ENCODE data around the gene CFAP299. TPM values are rescaled to one million over a fixed set of nuclear protein-coding genes. Genes with fewer than 3 reads are reported as not detected.

Gene CFAP299
- polyA plus RNA-seq, 2 donors, result not detected

DNA sequence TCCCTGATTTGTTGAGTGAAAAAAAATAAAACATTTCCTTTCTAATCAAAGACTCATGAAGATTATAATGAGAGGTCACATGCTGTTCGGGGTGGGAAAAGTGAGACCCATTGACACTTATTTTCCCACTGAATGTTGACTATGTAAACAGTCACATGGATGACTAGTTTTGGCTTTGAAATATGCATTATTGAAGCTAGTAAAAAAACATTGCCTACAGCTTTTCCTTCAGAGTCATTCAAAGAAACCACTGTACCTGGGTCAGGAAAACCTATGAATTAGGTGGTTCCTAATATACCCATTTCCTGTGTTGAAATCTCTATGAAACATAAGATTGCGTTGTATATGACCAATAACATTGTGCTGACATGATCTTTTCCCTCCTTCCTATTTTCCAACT is 251.2 kb downstream of the CFAP299 start:
- 67 to 76% methylated on average over 2 of the region's 2 CpGs for WGBS, 2 donors
- H3K27me3 ChIP-seq (ENCODE audit: control insufficient read depth in 1 of 2, insufficient read depth in 2 of 2, low read length in 2 of 2), result peaks cover 0 to 3% of the 10 kb centered on the region in 2 donors

DNA sequence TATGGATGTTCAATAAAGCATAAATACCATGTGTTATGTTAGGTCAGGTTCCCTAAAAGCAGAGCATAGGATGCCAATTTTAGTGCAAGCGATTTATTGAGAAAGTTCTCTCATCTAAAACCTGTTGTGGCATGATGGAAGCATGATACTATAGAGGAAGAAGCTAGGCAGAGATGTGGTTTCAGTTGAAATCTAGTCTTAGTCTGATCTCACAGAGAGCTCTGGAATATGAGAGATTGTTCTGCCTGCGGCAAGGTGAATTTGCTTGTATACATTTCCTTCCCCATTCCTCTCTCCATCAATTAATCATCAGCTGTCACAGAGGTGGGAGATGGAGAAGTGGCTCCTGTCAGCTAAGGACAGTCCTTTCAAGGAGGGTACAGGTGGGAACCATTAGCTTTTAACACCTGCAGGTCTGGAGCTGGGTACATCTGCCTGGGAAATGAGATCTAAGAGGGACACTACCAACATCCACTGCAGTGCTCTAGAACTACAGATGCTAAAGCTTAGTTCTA is 252.4 kb downstream of the CFAP299 start:
- Histone ChIP-seq H3K27ac (ENCODE audit: low read depth in 2 of 2, low read length in 1 of 2) (no peak overlapping the region), H3K4me3 (ENCODE audit: low read depth in 1 of 2, low read length in 2 of 2) (no peak overlapping the region), H3K36me3 (ENCODE audit: control insufficient read depth in 2 of 2, insufficient read depth in 2 of 2, low read length in 1 of 2) (no peaks in the 10 kb centered on the region), H3K27me3 (ENCODE audit: control insufficient read depth in 1 of 2, insufficient read depth in 2 of 2, low read length in 2 of 2) (peaks cover 0 to 3% of the 10 kb centered on the region in 2 donors), H3K9me3 (ENCODE audit: control insufficient read depth in 2 of 2, insufficient read depth in 1 of 2, low read depth in 1 of 2, low read length in 1 of 2) (no peaks in the 10 kb centered on the region), H3K4me1 (ENCODE audit: control insufficient read depth in 2 of 2, insufficient read depth in 2 of 2, low read length in 1 of 2) (no peaks in the 10 kb centered on the region)
- WGBS, 2 donors, result 41 to 45% methylated on average over 2 of the region's 2 CpGs

More for the DNA sequence above, 251.2 kb downstream of the CFAP299 start:
- no peak overlapping the region for H3K4me3 ChIP-seq (ENCODE audit: low read depth in 1 of 2, low read length in 2 of 2)
- no peak overlapping the region for H3K27ac ChIP-seq (ENCODE audit: low read depth in 2 of 2, low read length in 1 of 2)
- no peaks in the 10 kb centered on the region for H3K9me3 ChIP-seq (ENCODE audit: control insufficient read depth in 2 of 2, insufficient read depth in 1 of 2, low read depth in 1 of 2, low read length in 1 of 2)
- no peaks in the 10 kb centered on the region for H3K4me1 ChIP-seq (ENCODE audit: control insufficient read depth in 2 of 2, insufficient read depth in 2 of 2, low read length in 1 of 2)
- H3K36me3 ChIP-seq (ENCODE audit: control insufficient read depth in 2 of 2, insufficient read depth in 2 of 2, low read length in 1 of 2), result no peaks in the 10 kb centered on the region

- no peaks in the 10 kb centered on the region for H3K4me1 ChIP-seq (ENCODE audit: control insufficient read depth in 2 of 2, insufficient read depth in 2 of 2, low read length in 1 of 2)
- no peaks in the 10 kb centered on the region for H3K9me3 ChIP-seq (ENCODE audit: control insufficient read depth in 2 of 2, insufficient read depth in 1 of 2, low read depth in 1 of 2, low read length in 1 of 2)
- H3K4me3 ChIP-seq (ENCODE audit: low read depth in 1 of 2, low read length in 2 of 2), result no peak overlapping the region
- 47 to 51% methylated on average over 2 of the region's 2 CpGs for WGBS, 2 donors
- H3K27ac ChIP-seq (ENCODE audit: low read depth in 2 of 2, low read length in 1 of 2), result no peak overlapping the region
- H3K27me3 ChIP-seq (ENCODE audit: control insufficient read depth in 1 of 2, insufficient read depth in 2 of 2, low read length in 2 of 2), result peaks cover 0 to 2% of the 10 kb centered on the region in 2 donors
- no peaks in the 10 kb centered on the region for H3K36me3 ChIP-seq (ENCODE audit: control insufficient read depth in 2 of 2, insufficient read depth in 2 of 2, low read length in 1 of 2)
Measured at GRCh38 chr4:80592950-80593349, 257.4 kb downstream of the CFAP299 start.

- H3K9me3 ChIP-seq (ENCODE audit: control insufficient read depth in 2 of 2, insufficient read depth in 1 of 2, low read depth in 1 of 2, low read length in 1 of 2), result no peaks in the 10 kb centered on the region
- WGBS, 2 donors, result 85 to 93% methylated on average over 2 of the region's 2 CpGs
- H3K27me3 ChIP-seq (ENCODE audit: control insufficient read depth in 1 of 2, insufficient read depth in 2 of 2, low read length in 2 of 2), result no peaks in the 10 kb centered on the region
- H3K27ac ChIP-seq (ENCODE audit: low read depth in 2 of 2, low read length in 1 of 2), result no peak overlapping the region
- no peak overlapping the region for H3K4me3 ChIP-seq (ENCODE audit: low read depth in 1 of 2, low read length in 2 of 2)
- no peaks in the 10 kb centered on the region for H3K4me1 ChIP-seq (ENCODE audit: control insufficient read depth in 2 of 2, insufficient read depth in 2 of 2, low read length in 1 of 2)
- H3K36me3 ChIP-seq (ENCODE audit: control insufficient read depth in 2 of 2, insufficient read depth in 2 of 2, low read length in 1 of 2), result no peaks in the 10 kb centered on the region
Measured at GRCh38 chr4:80594701-80595100, 259.2 kb downstream of the CFAP299 start.

GRCh38 chr4:80608281-80608980 is 272.9 kb downstream of the CFAP299 start:
- Histone ChIP-seq H3K27ac (ENCODE audit: low read depth in 2 of 2, low read length in 1 of 2) (no peak overlapping the region), H3K27me3 (ENCODE audit: control insufficient read depth in 1 of 2, insufficient read depth in 2 of 2, low read length in 2 of 2) (no peaks in the 10 kb centered on the region), H3K4me1 (ENCODE audit: control insufficient read depth in 2 of 2, insufficient read depth in 2 of 2, low read length in 1 of 2) (no peaks in the 10 kb centered on the region), H3K4me3 (ENCODE audit: low read depth in 1 of 2, low read length in 2 of 2) (no peak overlapping the region), H3K36me3 (ENCODE audit: control insufficient read depth in 2 of 2, insufficient read depth in 2 of 2, low read length in 1 of 2) (no peaks in the 10 kb centered on the region), H3K9me3 (ENCODE audit: control insufficient read depth in 2 of 2, insufficient read depth in 1 of 2, low read depth in 1 of 2, low read length in 1 of 2) (no peaks in the 10 kb centered on the region)
- 68 to 78% methylated on average over 3 of the region's 3 CpGs for WGBS, 2 donors

DNA sequence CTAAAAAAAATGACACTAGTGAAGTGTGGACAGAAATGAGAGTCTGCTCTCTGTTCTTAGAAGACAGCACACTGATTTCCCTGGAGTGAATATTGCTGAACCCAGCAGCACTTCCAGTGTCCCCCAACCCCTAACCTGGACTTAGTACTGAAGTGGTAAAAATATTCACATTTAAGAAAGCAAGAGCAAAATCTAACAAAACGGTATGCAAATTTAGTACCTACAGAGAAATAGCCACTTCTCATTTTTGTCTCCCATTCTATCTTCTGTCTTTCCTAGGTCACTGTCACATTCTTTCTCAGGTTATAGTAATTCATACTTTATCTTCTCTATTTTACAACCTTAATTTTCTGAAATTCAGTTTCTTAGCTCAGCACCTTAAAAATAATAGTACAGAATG is 274.7 kb downstream of the CFAP299 start:
- WGBS, 2 donors, result 77 to 89% methylated on average over 1 of the region's 1 CpG

DNA sequence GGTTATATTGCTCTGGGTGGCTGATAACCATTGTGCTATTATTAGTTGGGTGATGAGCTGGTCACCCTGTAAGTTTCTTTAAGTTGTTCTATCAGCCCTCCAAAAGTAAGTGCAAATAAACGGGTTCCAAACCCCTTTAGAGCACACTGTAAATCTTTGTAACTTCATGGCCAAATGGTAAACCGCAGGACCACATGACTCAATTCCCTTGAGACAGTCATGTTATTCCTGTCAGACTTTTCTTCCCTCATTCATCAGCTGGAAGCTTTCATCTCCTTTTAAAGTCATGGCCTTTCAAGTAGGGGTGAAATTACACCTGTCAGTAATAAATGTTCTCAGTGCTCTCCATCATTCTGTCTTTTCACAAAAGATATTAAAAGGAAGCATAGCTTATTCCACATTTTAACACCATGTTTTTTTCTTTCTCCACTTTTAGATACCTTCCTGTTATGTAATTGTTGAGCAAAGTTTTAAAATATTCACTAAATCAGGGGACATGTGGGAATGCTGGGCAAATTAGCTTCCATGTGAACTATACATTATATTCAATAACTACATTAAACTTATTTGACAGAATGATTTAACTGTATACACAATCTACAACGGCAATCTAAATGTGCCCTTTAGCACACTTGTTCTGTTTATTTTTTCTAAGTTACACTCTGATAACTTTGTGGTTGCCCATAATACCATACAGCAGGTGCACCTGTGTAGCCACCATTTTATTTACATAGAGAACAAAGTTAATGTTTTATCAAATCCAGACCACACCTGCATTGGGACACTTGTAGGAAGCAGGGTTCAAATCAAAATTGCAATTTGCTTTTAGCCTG is 275.5 kb downstream of the CFAP299 start:
- Histone ChIP-seq H3K36me3 (ENCODE audit: control insufficient read depth in 2 of 2, insufficient read depth in 2 of 2, low read length in 1 of 2) (no peaks in the 10 kb centered on the region), H3K9me3 (ENCODE audit: control insufficient read depth in 2 of 2, insufficient read depth in 1 of 2, low read depth in 1 of 2, low read length in 1 of 2) (no peaks in the 10 kb centered on the region), H3K4me1 (ENCODE audit: control insufficient read depth in 2 of 2, insufficient read depth in 2 of 2, low read length in 1 of 2) (no peaks in the 10 kb centered on the region), H3K27me3 (ENCODE audit: control insufficient read depth in 1 of 2, insufficient read depth in 2 of 2, low read length in 2 of 2) (no peaks in the 10 kb centered on the region), H3K4me3 (ENCODE audit: low read depth in 1 of 2, low read length in 2 of 2) (no peak overlapping the region), H3K27ac (ENCODE audit: low read depth in 2 of 2, low read length in 1 of 2) (no peak overlapping the region)
- WGBS, 2 donors, result 20 to 23% methylated on average over 3 of the region's 3 CpGs

More for the DNA sequence above, 274.7 kb downstream of the CFAP299 start:
- Histone ChIP-seq H3K27ac (ENCODE audit: low read depth in 2 of 2, low read length in 1 of 2) (no peak overlapping the region), H3K27me3 (ENCODE audit: control insufficient read depth in 1 of 2, insufficient read depth in 2 of 2, low read length in 2 of 2) (no peaks in the 10 kb centered on the region), H3K36me3 (ENCODE audit: control insufficient read depth in 2 of 2, insufficient read depth in 2 of 2, low read length in 1 of 2) (no peaks in the 10 kb centered on the region), H3K4me1 (ENCODE audit: control insufficient read depth in 2 of 2, insufficient read depth in 2 of 2, low read length in 1 of 2) (no peaks in the 10 kb centered on the region), H3K4me3 (ENCODE audit: low read depth in 1 of 2, low read length in 2 of 2) (no peak overlapping the region), H3K9me3 (ENCODE audit: control insufficient read depth in 2 of 2, insufficient read depth in 1 of 2, low read depth in 1 of 2, low read length in 1 of 2) (no peaks in the 10 kb centered on the region)

DNA sequence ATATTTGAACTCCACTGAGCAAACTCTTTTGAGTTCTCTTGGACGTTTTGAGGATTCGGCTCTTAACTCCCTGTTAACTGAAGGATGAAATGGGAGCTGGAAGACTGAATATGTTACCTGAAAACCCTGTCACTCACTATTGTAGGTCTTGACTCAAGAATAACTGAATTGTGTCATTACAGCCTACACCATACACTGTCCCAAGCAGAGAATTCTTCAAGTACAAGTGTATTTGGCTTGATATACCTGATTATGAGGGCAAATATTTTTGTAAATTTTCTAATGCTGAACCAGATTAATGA is 276.1 kb downstream of the CFAP299 start:
- Histone ChIP-seq H3K27ac (ENCODE audit: low read depth in 2 of 2, low read length in 1 of 2) (no peak overlapping the region), H3K4me3 (ENCODE audit: low read depth in 1 of 2, low read length in 2 of 2) (no peak overlapping the region), H3K9me3 (ENCODE audit: control insufficient read depth in 2 of 2, insufficient read depth in 1 of 2, low read depth in 1 of 2, low read length in 1 of 2) (no peaks in the 10 kb centered on the region), H3K27me3 (ENCODE audit: control insufficient read depth in 1 of 2, insufficient read depth in 2 of 2, low read length in 2 of 2) (no peaks in the 10 kb centered on the region), H3K4me1 (ENCODE audit: control insufficient read depth in 2 of 2, insufficient read depth in 2 of 2, low read length in 1 of 2) (no peaks in the 10 kb centered on the region), H3K36me3 (ENCODE audit: control insufficient read depth in 2 of 2, insufficient read depth in 2 of 2, low read length in 1 of 2) (no peaks in the 10 kb centered on the region)
- 57 to 69% methylated on average over 2 of the region's 2 CpGs for WGBS, 2 donors

DNA sequence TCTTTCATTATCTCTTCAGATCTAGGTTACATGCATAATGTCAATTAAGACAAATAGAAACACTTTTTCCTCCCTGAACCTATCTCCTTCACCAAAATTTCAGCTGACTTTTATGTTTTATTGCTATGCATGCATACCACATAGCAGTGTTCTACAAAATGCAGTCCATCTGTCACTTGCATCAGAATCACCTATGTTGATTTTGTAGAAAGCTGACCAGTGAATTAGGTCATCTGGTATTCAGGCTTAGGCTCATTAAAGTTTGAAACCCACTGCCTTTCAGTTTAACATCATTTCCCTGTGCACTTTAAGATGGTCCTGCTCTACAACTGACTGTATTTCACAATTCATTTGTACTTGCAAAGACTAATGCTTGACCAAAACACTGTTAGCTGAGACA is 277.9 kb downstream of the CFAP299 start:
- no peaks in the 10 kb centered on the region for H3K4me1 ChIP-seq (ENCODE audit: control insufficient read depth in 2 of 2, insufficient read depth in 2 of 2, low read length in 1 of 2)
- no peaks in the 10 kb centered on the region for H3K9me3 ChIP-seq (ENCODE audit: control insufficient read depth in 2 of 2, insufficient read depth in 1 of 2, low read depth in 1 of 2, low read length in 1 of 2)
- H3K4me3 ChIP-seq (ENCODE audit: low read depth in 1 of 2, low read length in 2 of 2), result no peak overlapping the region
- no peak overlapping the region for H3K27ac ChIP-seq (ENCODE audit: low read depth in 2 of 2, low read length in 1 of 2)
- no peaks in the 10 kb centered on the region for H3K27me3 ChIP-seq (ENCODE audit: control insufficient read depth in 1 of 2, insufficient read depth in 2 of 2, low read length in 2 of 2)
- no peaks in the 10 kb centered on the region for H3K36me3 ChIP-seq (ENCODE audit: control insufficient read depth in 2 of 2, insufficient read depth in 2 of 2, low read length in 1 of 2)
